GM19035 (cell line): ENCODE results near the gene NEUROG2.

Experiments used
- ATAC-seq: cut with Tn5 transposase; IDR thresholded peaks from one replicate; pipeline ENCODE4 v1.9.1; 2021; ENCODE audit not compliant: unreplicated experiment

The NEUROG2 gene

DNA sequence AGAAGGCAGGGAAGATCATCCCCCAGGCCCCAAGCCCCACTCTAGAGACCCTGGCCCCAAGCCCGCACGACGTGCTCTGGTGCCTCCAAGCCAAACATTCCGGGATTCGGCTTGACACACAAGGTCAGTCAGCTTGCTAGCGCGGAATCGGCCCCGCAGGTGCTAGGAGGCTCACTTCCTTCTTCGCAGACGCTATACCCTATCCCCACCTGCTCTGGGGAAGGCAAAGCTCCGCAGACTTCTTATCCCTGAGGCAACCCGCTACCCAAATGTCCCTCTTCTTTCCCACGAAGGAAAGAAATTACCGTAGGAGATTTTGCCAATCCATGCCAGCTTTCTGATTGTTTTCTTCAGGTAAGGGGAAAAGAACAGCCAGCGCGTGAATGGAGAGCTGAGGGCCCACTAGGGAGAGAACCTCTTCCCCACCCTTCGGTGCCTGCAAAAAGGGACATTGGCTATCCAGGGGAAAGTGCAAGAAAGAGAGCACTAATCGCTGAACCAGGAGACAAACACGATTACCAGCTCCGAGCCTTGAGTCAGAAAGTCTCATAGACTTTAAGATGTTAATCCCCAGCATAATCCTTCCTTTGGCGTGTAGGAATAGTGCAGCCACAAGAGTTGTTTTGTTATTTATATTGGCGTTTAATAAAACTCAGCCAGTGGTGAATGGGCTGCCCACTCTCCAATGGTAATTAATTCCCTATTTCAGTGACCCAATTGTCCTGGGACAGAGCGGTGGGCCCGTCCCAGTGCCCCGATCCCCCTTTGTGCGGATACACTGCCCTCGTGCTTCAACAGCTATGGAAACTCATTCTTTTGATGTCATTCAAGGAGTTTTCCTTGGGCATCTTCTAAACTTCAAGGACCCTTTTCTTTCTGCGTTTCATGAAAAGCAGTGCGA, 5.4 kb upstream of the NEUROG2 start:
- no peak for ATAC-seq

DNA sequence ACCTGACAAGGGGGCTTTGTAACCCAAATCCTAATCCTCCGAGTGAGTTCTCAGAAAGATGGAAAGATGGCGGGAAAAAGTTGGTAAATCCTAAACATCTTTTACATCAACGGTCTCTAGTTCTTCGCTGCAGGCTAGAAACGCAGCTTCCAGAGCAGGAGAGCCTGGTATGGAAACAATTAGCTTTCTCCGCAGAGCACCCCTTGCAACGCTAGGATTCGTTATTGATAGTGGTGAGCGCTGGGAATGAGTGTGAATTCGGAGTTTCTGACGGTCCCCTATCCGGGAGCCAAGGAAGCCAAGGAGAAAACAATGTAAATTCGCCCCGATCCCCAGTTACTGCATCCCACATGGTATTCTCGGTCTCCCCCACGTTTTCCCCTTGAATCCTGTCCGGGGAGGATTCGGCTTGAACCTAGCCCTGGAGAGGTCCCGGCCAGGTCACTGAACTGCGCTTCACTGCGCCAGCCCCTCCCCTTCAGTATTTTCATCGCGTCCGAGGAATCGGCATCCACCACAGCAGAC, 4.7 kb upstream of the NEUROG2 start:
- ATAC-seq = no peak

- ATAC-seq = no peak
Measured at GRCh38 chr4:112519689-112520597, 4.0 kb upstream of the NEUROG2 start.

DNA sequence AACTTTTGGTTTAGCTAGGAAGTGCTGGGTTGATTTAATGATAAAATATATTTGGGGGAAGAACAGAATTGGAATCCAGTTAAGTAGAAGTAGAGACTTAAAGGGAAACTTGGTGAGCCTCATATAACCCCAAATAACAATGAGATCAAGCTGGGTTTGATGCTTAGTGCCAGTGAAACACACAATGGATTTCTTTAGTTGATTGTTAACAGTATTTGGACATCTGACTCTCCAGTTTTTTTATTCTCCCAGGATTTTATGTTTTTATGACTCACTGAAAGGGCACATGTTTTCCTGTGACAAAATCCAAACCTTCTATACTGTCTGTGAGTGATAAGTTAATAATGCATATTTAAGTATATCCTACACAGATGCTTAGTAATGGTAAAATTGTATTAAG, 2.7 kb upstream of the NEUROG2 start:
- no peak for ATAC-seq

DNA sequence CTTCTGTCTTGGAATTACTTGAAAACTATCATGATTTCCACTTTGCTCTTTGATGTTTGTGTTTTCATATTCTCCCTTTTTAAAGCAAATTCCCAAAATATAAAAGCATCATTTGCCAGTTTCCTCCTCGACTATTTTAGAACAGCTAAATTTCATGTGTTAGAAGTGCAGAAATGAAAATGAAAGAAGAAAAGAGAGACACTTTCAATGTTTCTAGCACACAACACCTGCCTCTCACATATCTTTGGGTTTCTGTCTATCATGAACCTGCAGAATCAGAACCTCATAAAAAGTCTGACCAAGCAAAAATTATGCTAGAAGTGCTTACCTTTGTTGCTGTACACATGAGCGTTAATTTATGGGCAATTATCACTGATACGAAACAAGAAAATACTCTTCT, 1.9 kb upstream of the NEUROG2 start:
- no peak for ATAC-seq

DNA sequence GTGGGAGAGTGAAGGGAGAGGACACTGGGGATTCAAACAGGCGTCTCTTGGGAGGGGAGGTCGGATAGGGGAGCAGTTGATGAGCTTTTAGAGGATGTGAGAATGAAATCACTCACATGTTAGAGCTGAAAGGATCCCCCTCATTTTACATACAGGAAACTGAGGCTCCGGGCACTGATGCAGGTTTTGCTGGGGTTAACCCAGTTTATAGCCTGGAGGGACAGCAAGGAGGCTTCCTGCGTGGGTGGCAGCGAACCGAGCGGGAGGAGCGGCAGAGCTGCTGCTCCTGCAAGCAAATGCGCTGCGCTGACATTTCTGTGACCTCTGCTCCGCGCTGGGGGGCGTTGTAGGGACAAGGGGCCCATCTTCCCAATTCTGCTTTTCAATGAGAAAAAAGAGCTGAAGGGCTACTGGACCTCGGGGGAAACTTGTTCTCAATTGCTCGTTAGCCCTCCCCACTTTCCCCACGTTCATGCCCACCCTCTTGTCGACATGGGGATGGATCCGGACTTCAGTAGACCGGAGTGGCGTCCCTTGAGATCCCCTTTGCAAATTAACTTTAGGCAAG, 1.2 kb upstream of the NEUROG2 start:
- peak; percentile 26 for ATAC-seq

DNA sequence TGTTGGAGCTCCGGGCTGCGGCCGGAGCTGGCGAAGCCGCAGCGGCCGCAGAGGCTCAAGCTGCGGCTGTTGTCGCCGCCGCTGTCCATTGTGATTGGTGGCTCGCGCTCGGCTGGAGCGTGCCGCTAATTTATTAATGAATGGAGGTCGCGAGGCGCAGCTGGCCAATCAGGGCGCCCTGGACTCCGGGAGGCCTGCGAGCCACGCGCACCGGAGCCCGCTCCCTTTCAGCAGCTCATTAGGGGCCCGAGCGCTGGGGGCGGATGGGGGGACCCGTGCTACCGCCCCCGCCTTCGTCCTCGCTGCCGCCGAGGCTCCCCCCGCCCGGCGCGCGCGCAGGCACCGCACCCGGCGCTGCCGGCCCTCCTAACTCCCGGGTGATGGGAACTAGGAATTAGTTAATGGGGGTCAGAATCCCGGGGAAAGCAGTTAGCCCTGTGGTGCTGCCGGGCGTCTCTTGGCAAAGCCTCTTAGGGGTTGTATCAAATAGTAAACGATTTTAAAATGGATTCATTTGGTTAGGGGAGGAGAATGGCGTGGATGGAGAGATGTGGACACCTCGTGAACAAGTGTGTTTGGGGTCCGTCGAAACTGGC, 589 bp upstream of the NEUROG2 start:
- peak; percentile 30 for ATAC-seq

DNA sequence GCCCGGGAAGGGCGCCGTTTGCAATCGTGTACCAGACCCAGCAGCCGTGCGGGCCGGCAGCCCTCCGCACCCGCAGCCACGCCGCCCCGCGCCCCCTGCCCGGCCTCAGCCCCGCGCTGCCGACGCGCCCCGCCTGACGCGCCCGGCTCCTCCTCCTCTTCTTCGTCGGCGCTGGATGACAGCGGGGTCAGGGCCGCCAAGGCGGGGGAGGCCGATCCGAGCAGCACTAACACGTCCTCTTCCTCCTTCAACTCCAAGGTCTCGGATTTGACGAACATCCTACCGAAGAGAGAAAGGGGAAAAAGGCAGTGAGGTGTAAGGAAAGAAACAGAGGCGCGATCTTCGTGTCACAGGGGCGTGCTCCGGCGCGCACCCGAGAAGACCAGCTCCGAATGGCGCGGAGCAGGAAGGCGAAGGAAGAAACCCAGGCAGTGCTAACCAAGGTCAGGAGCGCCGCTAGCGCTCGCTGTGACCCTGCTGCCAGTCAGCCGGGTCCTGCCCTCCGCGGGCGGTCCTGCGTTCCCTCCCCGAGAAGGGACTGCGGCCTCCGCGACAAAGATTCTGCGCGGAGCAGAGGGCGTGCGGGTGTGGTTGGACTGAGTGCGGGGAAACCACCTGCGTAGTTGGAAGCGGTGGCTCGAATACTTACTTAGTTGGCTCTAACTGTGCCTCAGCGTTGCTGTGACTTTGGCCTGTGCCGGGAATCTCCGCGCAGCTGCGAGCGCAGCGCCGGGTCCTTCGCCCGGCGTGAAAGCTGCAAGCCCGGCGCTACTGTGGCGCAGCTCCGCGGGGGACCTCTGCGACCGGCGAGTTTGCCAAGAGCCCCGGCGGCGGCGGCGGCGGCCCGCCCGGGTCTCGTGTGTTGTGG, 548 bp downstream of the NEUROG2 start:
- peak; percentile 45 for ATAC-seq

GRCh38 chr4:112514647-112515197, 1.3 kb downstream of the NEUROG2 start:
- ATAC-seq = peak; percentile 10

DNA sequence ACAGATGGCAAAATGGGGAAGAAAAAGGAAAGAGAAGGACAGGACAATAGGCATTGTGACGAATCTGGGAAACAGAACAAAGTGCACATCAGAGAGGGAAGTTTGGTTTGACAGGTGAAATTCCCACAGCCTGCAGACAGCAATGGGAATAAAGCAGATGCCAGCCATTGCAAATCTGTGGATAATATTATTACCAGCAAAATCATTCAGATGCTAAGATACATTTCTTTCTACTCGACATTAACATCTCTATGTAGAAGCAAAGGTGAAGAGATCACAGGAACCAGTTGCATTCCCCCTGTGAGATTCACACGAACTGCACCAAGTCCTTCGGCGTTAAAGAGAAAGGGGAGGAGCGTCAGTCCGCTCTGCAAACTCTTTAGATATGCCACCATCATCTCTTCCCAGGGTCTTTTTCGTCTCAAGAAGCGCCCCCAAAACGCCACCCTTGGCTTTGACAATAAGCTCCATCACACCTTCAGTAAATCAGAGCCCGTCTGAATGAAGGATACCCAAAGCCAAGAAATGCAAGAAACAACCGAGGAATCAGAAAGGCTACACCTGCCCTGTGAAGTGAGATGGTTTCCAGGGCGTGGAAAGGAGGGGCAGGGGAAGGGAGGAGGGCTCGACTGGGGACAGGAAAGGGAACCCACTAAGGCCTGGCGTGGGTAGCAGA, 1.9 kb downstream of the NEUROG2 start:
- peak; percentile 3 for ATAC-seq

DNA sequence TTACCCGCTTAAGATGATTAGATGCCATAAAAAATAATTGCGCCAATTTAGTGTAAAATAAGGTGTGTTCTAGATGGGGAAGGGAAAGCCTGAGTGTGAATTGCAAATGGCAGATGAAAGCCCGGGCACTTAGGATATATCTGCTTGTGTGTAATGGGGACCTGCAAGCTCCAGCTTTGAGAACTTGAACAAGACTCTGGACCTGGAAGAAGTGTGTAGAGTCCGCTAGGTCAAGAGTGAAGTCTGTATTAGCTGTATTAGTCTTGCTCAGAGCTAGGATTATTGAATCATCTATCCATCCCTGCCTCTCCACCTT, 4.2 kb downstream of the NEUROG2 start:
- ATAC-seq = no peak

DNA sequence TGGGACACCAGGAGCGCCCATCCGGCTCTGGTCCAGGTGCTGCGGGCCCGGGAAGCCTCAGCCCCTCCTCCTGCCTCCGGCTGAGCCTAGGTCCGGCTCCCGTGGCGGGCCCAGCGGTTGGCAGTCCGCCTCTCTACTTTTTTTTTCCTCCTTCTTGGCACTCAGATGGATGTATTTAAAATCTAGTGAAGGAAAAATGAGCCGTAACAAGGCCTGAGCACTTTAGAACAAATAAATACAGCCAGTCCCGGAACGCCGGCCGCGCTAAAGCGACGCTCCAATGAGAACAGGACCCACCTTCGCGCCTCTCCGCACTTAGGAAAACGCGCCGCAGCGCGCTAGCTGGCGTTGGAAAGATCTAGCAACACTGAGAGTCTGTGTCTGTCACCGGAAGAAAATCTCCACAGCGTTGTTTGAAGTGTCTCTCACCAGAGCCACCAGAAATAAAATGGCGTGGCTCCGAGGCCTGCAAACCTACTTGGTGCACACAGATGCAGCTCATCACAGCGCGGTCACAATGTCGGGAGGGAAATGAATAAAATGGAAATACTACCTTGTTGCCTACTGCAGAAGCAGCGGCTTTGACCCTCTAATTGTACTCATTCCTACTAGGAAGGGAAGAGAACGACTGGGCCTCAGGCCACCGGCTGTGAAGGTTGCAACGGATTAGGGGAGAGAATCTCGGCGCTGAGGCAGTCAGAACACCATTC, 4.7 kb downstream of the NEUROG2 start:
- no peak for ATAC-seq

- ATAC-seq = no peak
Measured at GRCh38 chr4:112510291-112511092, 5.5 kb downstream of the NEUROG2 start.

- no peak for ATAC-seq
Measured at GRCh38 chr4:112509243-112510141, 6.5 kb downstream of the NEUROG2 start.

DNA sequence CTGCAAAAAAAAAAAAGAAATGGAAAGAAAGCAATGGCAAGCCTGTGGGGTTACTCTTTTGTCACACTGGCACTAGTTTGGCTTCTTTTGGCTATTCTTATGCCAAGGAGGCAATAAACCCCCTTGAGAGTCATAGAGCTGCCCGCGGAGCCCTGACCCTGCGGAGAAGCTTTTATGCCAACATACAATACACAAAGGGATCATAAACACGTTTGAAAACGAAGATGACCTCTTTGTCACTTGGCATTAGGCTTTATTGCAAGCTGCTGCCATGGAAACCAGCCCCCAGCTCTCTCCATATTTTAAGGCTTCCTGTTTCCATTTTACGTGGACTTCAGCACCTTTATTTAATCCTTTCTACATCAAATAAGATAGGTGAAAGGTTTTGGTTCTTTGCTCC, 7.6 kb downstream of the NEUROG2 start:
- no peak for ATAC-seq

GRCh38 chr4:112504807-112505206, 11.2 kb downstream of the NEUROG2 start:
- no peak for ATAC-seq

GRCh38 chr4:112502871-112503270, 13.1 kb downstream of the NEUROG2 start:
- no peak for ATAC-seq
